Measurements from ENCODE around the gene MAN2B2. TPM values are rescaled to one million over a fixed set of nuclear protein-coding genes. Genes with fewer than 3 reads are reported as not detected.
A peak's percentile ranks its signal among the peaks of the same experiment; 100 is the strongest.

The MAN2B2 gene
- total RNA-seq, 1 donor from 2014 or later = 24.2 TPM

- Mint-ChIP-seq H3K4me3 (peak overlapping the region; percentile 29), H3K36me3 (ENCODE audit: low read depth) (peaks cover 48% of the 10 kb centered on the region), H3K27ac (no peak overlapping the region), H3K27me3 (no peaks in the 10 kb centered on the region), H3K4me1 (peaks cover 14% of the 10 kb centered on the region), H3K9me3 (no peaks in the 10 kb centered on the region)
- TF ChIP-seq, protein P1, sequence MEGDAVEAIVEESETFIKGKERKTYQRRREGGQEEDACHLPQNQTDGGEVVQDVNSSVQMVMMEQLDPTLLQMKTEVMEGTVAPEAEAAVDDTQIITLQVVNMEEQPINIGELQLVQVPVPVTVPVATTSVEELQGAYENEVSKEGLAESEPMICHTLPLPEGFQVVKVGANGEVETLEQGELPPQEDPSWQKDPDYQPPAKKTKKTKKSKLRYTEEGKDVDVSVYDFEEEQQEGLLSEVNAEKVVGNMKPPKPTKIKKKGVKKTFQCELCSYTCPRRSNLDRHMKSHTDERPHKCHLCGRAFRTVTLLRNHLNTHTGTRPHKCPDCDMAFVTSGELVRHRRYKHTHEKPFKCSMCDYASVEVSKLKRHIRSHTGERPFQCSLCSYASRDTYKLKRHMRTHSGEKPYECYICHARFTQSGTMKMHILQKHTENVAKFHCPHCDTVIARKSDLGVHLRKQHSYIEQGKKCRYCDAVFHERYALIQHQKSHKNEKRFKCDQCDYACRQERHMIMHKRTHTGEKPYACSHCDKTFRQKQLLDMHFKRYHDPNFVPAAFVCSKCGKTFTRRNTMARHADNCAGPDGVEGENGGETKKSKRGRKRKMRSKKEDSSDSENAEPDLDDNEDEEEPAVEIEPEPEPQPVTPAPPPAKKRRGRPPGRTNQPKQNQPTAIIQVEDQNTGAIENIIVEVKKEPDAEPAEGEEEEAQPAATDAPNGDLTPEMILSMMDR (IDR thresholded peaks at IDR 0.05) = no peak
- intact Hi-C loops (cut with micrococcal nuclease) = loop anchor here (5.0 to 10.0 kb wide), 3 partner anchors 298 to 488 kb away; partner anchors contain the start of genes GRPEL1 and WFS1
- ChIA-PET POLR2A (no interaction called here), CTCF (no interaction called here)
- ATAC-seq (ENCODE audit: low read depth) = no peak
- DNase-seq = no peak
These were observed 1.9 kb downstream of the MAN2B2 start for GRCh38 chr4:6576932-6577331.

DNA sequence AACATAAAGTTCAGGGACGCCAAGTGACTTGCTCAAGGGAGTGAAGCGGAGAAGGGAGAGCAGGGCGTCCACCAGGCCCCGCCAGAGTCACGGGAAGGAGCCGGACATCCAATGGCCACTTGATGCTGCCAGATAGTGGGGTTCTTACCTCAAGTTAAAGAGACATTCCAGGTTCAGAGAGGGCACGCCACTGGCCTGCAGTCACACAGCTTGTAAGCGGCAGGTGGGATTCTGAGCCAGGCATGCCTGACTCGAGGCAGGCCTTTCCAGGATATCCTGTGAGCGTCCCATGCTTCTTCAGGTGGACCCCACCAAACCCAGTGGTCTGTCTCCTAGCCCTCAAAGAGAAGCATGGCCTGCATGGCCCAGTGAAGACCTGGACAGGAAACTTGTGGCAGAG lies 2.4 kb downstream of the MAN2B2 start:
- DNase-seq = no peak
- intact Hi-C loops (cut with micrococcal nuclease) = loop anchor here (5.0 to 10.0 kb wide), 3 partner anchors 297 to 487 kb away; partner anchors contain the start of genes GRPEL1 and WFS1
- H3K36me3 Mint-ChIP-seq (ENCODE audit: low read depth) = peaks cover 52% of the 10 kb centered on the region
- H3K27ac Mint-ChIP-seq = no peak overlapping the region
- TF ChIP-seq, protein P1 (IDR thresholded peaks at IDR 0.05) = no peak
- peaks cover 14% of the 10 kb centered on the region for H3K4me1 Mint-ChIP-seq
- ChIA-PET POLR2A (no interaction called here), CTCF (no interaction called here)
- no peak overlapping the region for H3K4me3 Mint-ChIP-seq
- no peak for ATAC-seq (ENCODE audit: low read depth)
- H3K27me3 Mint-ChIP-seq = no peaks in the 10 kb centered on the region
- H3K9me3 Mint-ChIP-seq = peaks cover 2% of the 10 kb centered on the region

GRCh38 chr4:6578221-6578620 lies 3.2 kb downstream of the MAN2B2 start:
- ATAC-seq (ENCODE audit: low read depth) (no peak), DNase-seq (no peak)
- Mint-ChIP-seq H3K9me3 (peaks cover 2% of the 10 kb centered on the region), H3K27ac (no peak overlapping the region), H3K4me1 (peaks cover 14% of the 10 kb centered on the region), H3K36me3 (ENCODE audit: low read depth) (peaks cover 58% of the 10 kb centered on the region), H3K27me3 (no peaks in the 10 kb centered on the region), H3K4me3 (no peak overlapping the region)
- TF ChIP-seq, protein P1 (IDR thresholded peaks at IDR 0.05) = no peak
- POLR2A ChIA-PET = no interaction called here
- intact Hi-C loops (cut with micrococcal nuclease) = loop anchor here (5.0 to 10.0 kb wide), 3 partner anchors 297 to 487 kb away; partner anchors contain the start of genes GRPEL1 and WFS1
- CTCF ChIA-PET = no interaction called here

GRCh38 chr4:6580353-6580752 lies 5.4 kb downstream of the MAN2B2 start:
- ATAC-seq (ENCODE audit: low read depth) (no peak), DNase-seq (no peak)
- no peak overlapping the region for H3K4me3 Mint-ChIP-seq
- TF ChIP-seq, protein P1 (IDR thresholded peaks at IDR 0.05) = no peak
- peaks cover 8% of the 10 kb centered on the region for H3K4me1 Mint-ChIP-seq
- no peak overlapping the region for H3K27ac Mint-ChIP-seq
- POLR2A ChIA-PET = no interaction called here
- CTCF ChIA-PET = no interaction called here
- peaks cover 77% of the 10 kb centered on the region for H3K36me3 Mint-ChIP-seq (ENCODE audit: low read depth)
- H3K9me3 Mint-ChIP-seq = peaks cover 9% of the 10 kb centered on the region
- intact Hi-C loops (cut with micrococcal nuclease) = no loop called here
- H3K27me3 Mint-ChIP-seq = no peaks in the 10 kb centered on the region

DNA sequence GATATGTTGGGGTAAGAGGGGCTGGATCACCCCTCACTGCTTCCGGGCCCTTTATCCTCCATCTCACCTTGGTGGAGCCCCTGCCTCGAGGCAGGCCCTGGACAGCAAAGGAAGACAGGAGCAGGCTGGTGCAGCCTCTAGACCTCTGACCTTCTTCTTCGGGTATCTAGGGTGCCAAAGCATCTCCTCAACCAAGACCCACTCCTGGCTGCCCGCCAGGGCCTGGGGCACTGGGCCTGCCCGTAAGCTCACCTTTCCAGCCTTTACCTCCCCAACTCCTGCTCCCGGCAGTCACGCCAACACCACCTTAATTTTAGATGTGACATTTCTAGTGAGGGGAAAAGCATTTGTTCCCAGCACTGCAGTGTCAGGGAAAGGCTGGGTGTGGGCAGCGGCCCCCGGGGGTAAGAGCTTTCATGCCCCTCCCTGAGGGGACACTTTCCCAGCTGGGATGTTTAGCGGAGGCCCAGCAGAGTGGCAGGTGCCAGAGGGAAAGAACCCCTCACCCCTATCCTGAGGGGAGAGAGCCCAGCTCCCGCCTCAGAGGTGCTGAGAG lies 6.7 kb downstream of the MAN2B2 start:
- peaks cover 2% of the 10 kb centered on the region for H3K4me1 Mint-ChIP-seq
- POLR2A ChIA-PET = no interaction called here
- ATAC-seq (ENCODE audit: low read depth) = no peak

More for the DNA sequence above, 6.7 kb downstream of the MAN2B2 start:
- TF ChIP-seq, protein P1 (IDR thresholded peaks at IDR 0.05) = no peak
- peaks cover 9% of the 10 kb centered on the region for H3K9me3 Mint-ChIP-seq
- CTCF ChIA-PET = no interaction called here
- H3K4me3 Mint-ChIP-seq = no peak overlapping the region
- peaks cover 85% of the 10 kb centered on the region for H3K36me3 Mint-ChIP-seq (ENCODE audit: low read depth)
- no peak for DNase-seq
- H3K27ac Mint-ChIP-seq = no peak overlapping the region
- intact Hi-C loops (cut with micrococcal nuclease) = no loop called here
- H3K27me3 Mint-ChIP-seq = no peaks in the 10 kb centered on the region
